Tibial nerve (tissue), 4 donors: ENCODE data around the gene MPP2.
"Not testable (repeated sequence)": the region's sequence is repeated elsewhere in the genome, so short reads cannot be mapped to it uniquely, and the experiment has no call there.

ENCODE experiments used
- EP300 ChIP-seq, 2 donors: sonication (generic); formaldehyde crosslinking; IDR thresholded peaks; one replicate each; pipeline ENCODE4 v1.6.1; 2017; ENCODE audit warnings: antibody characterized with exemption in 2 of 2, mild to moderate bottlenecking in 1 of 2
- POLR2A ChIP-seq, 2 donors: fragments of 450-650 bp; IDR thresholded peaks; one replicate each; pipeline ENCODE4 v1.6.1; 2017; ENCODE audit warnings: antibody characterized with exemption in 2 of 2, mild to moderate bottlenecking in 2 of 2, moderate library complexity in 2 of 2
- TF ChIP-seq, protein P1 (sequence below), 5 experiments: fragments of 200-600 bp in 3 of 5; fragments of 450-650 bp in 2 of 5; sonication (generic) in 3 of 5; IDR thresholded peaks; one replicate each; pipeline ENCODE4 v1.5.1; 2016 to 2019; ENCODE audit warnings: antibody characterized with exemption in 5 of 5, mild to moderate bottlenecking in 3 of 5, moderate library complexity in 2 of 5

DNA sequence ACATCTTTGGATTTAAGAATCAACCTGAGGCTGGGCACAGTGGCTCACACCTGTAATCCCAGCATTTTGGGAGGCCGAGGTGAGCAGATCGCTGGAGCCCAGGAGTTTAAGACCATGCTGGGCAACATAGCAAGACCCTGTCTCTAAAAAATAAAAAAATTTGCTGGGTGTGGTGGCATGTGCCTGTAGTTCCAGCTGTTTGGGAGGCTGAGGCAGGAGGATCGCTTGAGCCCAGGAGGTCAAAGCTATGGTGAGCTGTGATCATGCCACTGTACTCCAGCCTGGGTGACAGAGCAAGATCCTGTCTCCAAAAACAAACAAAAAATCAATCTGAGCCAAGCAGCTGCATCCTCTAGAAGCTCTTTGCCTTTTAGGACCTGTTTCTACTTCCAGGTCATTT lies 32.1 kb upstream of the MPP2 start:
- TF ChIP-seq, protein P1, sequence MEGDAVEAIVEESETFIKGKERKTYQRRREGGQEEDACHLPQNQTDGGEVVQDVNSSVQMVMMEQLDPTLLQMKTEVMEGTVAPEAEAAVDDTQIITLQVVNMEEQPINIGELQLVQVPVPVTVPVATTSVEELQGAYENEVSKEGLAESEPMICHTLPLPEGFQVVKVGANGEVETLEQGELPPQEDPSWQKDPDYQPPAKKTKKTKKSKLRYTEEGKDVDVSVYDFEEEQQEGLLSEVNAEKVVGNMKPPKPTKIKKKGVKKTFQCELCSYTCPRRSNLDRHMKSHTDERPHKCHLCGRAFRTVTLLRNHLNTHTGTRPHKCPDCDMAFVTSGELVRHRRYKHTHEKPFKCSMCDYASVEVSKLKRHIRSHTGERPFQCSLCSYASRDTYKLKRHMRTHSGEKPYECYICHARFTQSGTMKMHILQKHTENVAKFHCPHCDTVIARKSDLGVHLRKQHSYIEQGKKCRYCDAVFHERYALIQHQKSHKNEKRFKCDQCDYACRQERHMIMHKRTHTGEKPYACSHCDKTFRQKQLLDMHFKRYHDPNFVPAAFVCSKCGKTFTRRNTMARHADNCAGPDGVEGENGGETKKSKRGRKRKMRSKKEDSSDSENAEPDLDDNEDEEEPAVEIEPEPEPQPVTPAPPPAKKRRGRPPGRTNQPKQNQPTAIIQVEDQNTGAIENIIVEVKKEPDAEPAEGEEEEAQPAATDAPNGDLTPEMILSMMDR (IDR thresholded peaks at IDR 0.05) = not testable (repeated sequence)
- TF ChIP-seq POLR2A, EP300 (IDR thresholded peaks at IDR 0.05): not testable (repeated sequence)
